B cell (primary cell): ENCODE measurements around the gene TUBA3D. TPM values are rescaled to one million over a fixed set of nuclear protein-coding genes. Genes with fewer than 3 reads are reported as not detected.
"Not testable (repeated sequence)": the region's sequence is repeated elsewhere in the genome, so short reads cannot be mapped to it uniquely, and the experiment has no call there.

Experiments
- ATAC-seq: fragments of 200-7000 bp; cut with Tn5 transposase; one replicate; pipeline ENCODE4 v1.10.0; 2021; ENCODE audit warnings: low read depth, mild to moderate bottlenecking, moderate number of reproducible peaks, moderate library complexity
- CTCF ChIA-PET: fragments of 350-600 bp; sonication (Branson Sonifier 250); formaldehyde crosslinking; loops from one replicate; lab custom pipeline; 2021; ENCODE audit warnings: antibody characterized with exemption, inconsistent platforms; lab: Charles Lee
- POLR2A ChIA-PET: fragments of 350-600 bp; sonication (Branson Sonifier 250); formaldehyde crosslinking; loops from one replicate; lab custom pipeline; 2021; ENCODE audit warnings: antibody characterized with exemption; lab: Charles Lee
- DNase-seq: peaks from one replicate; pipeline ENCODE4 v3.0.0; 2013
- H2AFZ ChIP-seq: 2 replicates; pipeline ENCODE4 v1.6.1; 2012; ENCODE audit warnings: mild to moderate bottlenecking, low read depth, low read length; ENCODE audit not compliant: insufficient read depth, poor library complexity, severe bottlenecking
- H3K27ac ChIP-seq, 2 donors: 1 replicate in 1 of 2; 2 replicates in 1 of 2; pipeline ENCODE4 v1.5.1; 2012 to 2013; ENCODE audit warnings: low read length in 2 of 2, mild to moderate bottlenecking in 2 of 2, moderate library complexity in 1 of 2
- H3K27me3 ChIP-seq, 4 experiments: fragments of 200-600 bp in 1 of 4; sonication (generic) in 1 of 4; replicated peaks in 1 of 4; 1 replicate in 2 of 4; 2 replicates in 2 of 4; pipeline versions ENCODE4 v1.6.1 to v1.7.0; 2013 to 2016; ENCODE audit warnings: low read length in 3 of 4, mild to moderate bottlenecking in 2 of 4, mixed read lengths in 1 of 4, moderate library complexity in 1 of 4; ENCODE audit not compliant: insufficient read depth in 4 of 4, control insufficient read depth in 3 of 4; ENCODE audit errors: control extremely low read depth in 1 of 4
- H3K36me3 ChIP-seq, 2 experiments: replicated peaks in 1 of 2; 1 replicate in 1 of 2; 2 replicates in 1 of 2; pipeline versions ENCODE4 v1.6.1 to v1.7.1; 2013; ENCODE audit warnings: low read length in 1 of 2; ENCODE audit not compliant: insufficient read depth in 2 of 2, control insufficient read depth in 1 of 2; ENCODE audit errors: control extremely low read depth in 1 of 2, extremely low read depth in 1 of 2
- H3K4me1 ChIP-seq, 2 donors: fragments of 200-600 bp in 1 of 2; sonication (generic) in 1 of 2; 1 replicate in 1 of 2; 2 replicates in 1 of 2; pipeline versions ENCODE4 v1.5.1 to v1.6.1; 2013 to 2017; ENCODE audit warnings: low read length in 2 of 2; ENCODE audit not compliant: control insufficient read depth in 2 of 2, insufficient read depth in 2 of 2
- H3K4me2 ChIP-seq: replicated peaks from 2 replicates; pipeline ENCODE3; 2012; ENCODE audit warnings: mild to moderate bottlenecking, low read depth, low read length; ENCODE audit not compliant: poor library complexity, severe bottlenecking
- H3K4me3 ChIP-seq, 5 experiments: fragments of 200-600 bp in 1 of 5; sonication (generic) in 1 of 5; 1 replicate in 3 of 5; 2 replicates in 2 of 5; pipeline versions ENCODE4 v1.5.1 to v1.7.0; 2011 to 2016; ENCODE audit warnings: low read length in 4 of 5, mild to moderate bottlenecking in 4 of 5, low read depth in 2 of 5, control low read depth in 1 of 5, moderate library complexity in 1 of 5; ENCODE audit not compliant: insufficient read depth in 1 of 5; ENCODE audit errors: control extremely low read depth in 1 of 5, extremely low read depth in 1 of 5
- H3K79me2 ChIP-seq: fragments of 200-600 bp; sonication (generic); one replicate; pipeline ENCODE4 v1.6.0; 2016; ENCODE audit warnings: low read length; ENCODE audit not compliant: control insufficient read depth, insufficient read depth
- H3K9ac ChIP-seq: fragments of 200-600 bp; sonication (generic); 2 replicates; pipeline ENCODE4 v1.6.1; 2017; ENCODE audit warnings: mild to moderate bottlenecking, low read length, moderate library complexity
- H3K9me3 ChIP-seq, 3 donors: one replicate each; pipeline versions ENCODE4 v1.6.1 to v1.7.1; 2013; ENCODE audit warnings: low read length in 2 of 3; ENCODE audit not compliant: control insufficient read depth in 2 of 3, insufficient read depth in 1 of 3; ENCODE audit errors: control extremely low read depth in 1 of 3
- H4K20me1 ChIP-seq: 2 replicates; pipeline ENCODE4 v1.6.0; 2012; ENCODE audit warnings: mild to moderate bottlenecking, low read length; ENCODE audit not compliant: insufficient read depth, control insufficient read depth, poor library complexity, severe bottlenecking
- H3K27ac Mint-ChIP-seq: one replicate; pipeline ENCODE4 v1.8.0; 2021; ENCODE audit warnings: mixed read lengths
- H3K27me3 Mint-ChIP-seq: one replicate; pipeline ENCODE4 v1.8.0; 2021; ENCODE audit warnings: mixed read lengths
- H3K4me1 Mint-ChIP-seq: one replicate; pipeline ENCODE4 v1.8.0; 2021; ENCODE audit warnings: mixed read lengths
- H3K4me3 Mint-ChIP-seq: one replicate; pipeline ENCODE4 v1.8.0; 2021; ENCODE audit warnings: mixed read lengths
- H3K9me3 Mint-ChIP-seq: one replicate; pipeline ENCODE4 v1.8.0; 2022; ENCODE audit warnings: mixed read lengths; ENCODE audit not compliant: insufficient read depth
- WGBS: methylation state at CpG from one replicate; pipeline ENCODE4 v1.1.5; 2013; ENCODE audit warnings: missing lambda C conversion rate; ENCODE audit not compliant: insufficient coverage; 5-methylcytosine and 5-hydroxymethylcytosine counted together
- intact Hi-C: fragments of 100-400 bp; cut with micrococcal nuclease; formaldehyde crosslinking; loops from one replicate; pipeline ENCODE4 v1.10.0; 2022
- polyA plus RNA-seq: library from polyadenylated mRNA; depleted of rRNA; stranded (reverse); fragments of >200 nt; gene quantifications from 2 replicates; pipeline ENCODE4 v1.2.3, GENCODE V29; 2012
- total RNA-seq, 2 donors: library from RNA; stranded (reverse); fragments of 120-200 nt in 1 of 2; gene quantifications; 1 replicate in 1 of 2; 2 replicates in 1 of 2; pipeline versions ENCODE4 v1.2.3 to v1.2.4, GENCODE V29; 2013 to 2022

Gene TUBA3D
- total and polyA plus RNA-seq, 2 donors (not counting 1 experiment from before 2014, with no cell fraction given) = not detected

DNA sequence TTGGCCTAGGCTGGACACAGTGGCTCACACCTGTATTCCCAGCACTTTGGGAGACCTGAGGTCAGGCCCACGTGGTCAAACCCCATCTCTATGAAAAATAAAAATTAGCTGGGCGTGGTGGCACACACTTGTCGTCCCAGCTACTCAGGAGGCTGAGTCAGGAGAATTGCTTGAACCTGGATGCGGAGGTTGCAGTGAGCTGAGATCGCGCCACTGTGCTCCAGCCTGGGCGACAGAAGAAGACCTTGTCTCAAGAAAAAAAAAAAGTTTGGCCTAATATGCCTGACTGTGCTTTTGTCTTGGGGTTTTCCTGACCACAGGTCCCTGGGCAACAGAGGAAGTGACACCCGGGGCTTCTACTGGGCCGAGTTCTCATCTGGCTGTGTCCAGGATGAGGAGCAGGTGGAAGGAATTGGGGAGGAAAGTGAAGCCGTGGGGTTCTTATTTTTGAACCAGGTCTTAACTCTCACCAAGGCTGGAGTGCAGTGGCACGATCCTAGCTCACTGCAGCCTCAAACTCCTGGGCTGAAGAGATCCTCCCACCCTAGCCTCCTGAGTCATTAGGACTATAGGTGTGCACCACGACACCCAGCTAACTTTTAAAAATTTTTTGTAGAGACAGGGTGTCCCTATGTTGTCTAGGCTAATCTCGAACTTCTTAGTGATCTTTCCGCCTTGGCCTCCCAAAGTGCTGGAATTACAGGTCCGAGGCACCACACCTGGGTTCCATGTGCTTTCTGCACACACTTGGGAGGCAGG lies 38.7 kb downstream of the TUBA3D start:
- H3K27me3 Mint-ChIP-seq, H3K27me3 ChIP-seq, POLR2A ChIA-PET, H3K79me2 ChIP-seq, H3K4me3 Mint-ChIP-seq, H4K20me1 ChIP-seq, H3K9ac ChIP-seq, H2AFZ ChIP-seq, H3K9me3 Mint-ChIP-seq, H3K9me3 ChIP-seq, H3K4me3 ChIP-seq: not testable (repeated sequence)
- Mint-ChIP-seq H3K27ac (peak overlapping the region; percentile 67), H3K4me1 (peaks cover 23% of the 10 kb centered on the region)
- H3K4me1 ChIP-seq = peaks cover 11 to 13% of the 10 kb centered on the region in 2 donors
- DNase-seq = peak; percentile 57
- peaks cover 2 to 11% of the 10 kb centered on the region in 2 experiments for H3K36me3 ChIP-seq
- peak; percentile 76 for ATAC-seq
- WGBS = 44% methylated on average over 7 of the region's 15 CpGs
- H3K4me2 ChIP-seq = peak overlapping the region; percentile 12
- CTCF ChIA-PET = interaction anchor here (1.4 kb wide), 1 partner anchor 22 kb away, joined by 3 read pairs; no protein-coding TSS in a partner anchor
- intact Hi-C loops = loop anchor here (10.0 kb wide), 1 partner anchor 100 kb away; no protein-coding TSS in a partner anchor
- peak overlapping the region in 1 of 2 donors; percentile 57 for H3K27ac ChIP-seq

DNA sequence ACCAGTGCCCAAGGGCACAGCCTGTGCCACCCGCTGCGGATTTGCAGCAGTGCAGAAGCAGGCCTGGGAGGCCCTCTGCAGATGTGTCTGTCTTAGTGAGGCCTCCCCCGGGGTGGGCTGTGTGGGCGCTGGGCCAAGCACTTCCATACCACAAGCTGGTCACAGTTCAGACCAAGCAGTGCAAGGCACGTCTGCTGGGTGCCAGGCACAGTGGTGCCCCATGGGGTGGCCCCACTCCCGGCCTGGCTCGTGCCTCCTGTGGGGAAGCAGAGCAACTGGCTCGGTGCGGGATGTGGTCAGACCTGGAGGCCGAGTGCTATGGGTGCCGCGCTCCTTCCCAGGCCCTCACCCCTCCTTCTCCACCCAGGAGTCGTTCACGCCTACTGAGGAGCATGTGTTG lies 39.3 kb downstream of the TUBA3D start:
- H3K4me3 ChIP-seq, CTCF ChIA-PET, H3K9me3 Mint-ChIP-seq, H3K27me3 Mint-ChIP-seq, DNase-seq, H3K9ac ChIP-seq, ATAC-seq, H3K4me3 Mint-ChIP-seq, H3K9me3 ChIP-seq, H3K4me2 ChIP-seq, H2AFZ ChIP-seq, H3K27ac ChIP-seq, POLR2A ChIA-PET, H3K79me2 ChIP-seq, H3K36me3 ChIP-seq, H3K27me3 ChIP-seq, H4K20me1 ChIP-seq: not testable (repeated sequence)
- H3K4me1 ChIP-seq = peaks cover 11 to 13% of the 10 kb centered on the region in 2 donors
- intact Hi-C loops = loop anchor here (10.0 kb wide), 1 partner anchor 100 kb away; no protein-coding TSS in a partner anchor
- Mint-ChIP-seq H3K4me1 (peaks cover 23% of the 10 kb centered on the region), H3K27ac (peak overlapping the region; percentile 46)
- WGBS = 63% methylated on average over 5 of the region's 14 CpGs
